ENCODE data around the gene NDST3.

Gene NDST3

DNA sequence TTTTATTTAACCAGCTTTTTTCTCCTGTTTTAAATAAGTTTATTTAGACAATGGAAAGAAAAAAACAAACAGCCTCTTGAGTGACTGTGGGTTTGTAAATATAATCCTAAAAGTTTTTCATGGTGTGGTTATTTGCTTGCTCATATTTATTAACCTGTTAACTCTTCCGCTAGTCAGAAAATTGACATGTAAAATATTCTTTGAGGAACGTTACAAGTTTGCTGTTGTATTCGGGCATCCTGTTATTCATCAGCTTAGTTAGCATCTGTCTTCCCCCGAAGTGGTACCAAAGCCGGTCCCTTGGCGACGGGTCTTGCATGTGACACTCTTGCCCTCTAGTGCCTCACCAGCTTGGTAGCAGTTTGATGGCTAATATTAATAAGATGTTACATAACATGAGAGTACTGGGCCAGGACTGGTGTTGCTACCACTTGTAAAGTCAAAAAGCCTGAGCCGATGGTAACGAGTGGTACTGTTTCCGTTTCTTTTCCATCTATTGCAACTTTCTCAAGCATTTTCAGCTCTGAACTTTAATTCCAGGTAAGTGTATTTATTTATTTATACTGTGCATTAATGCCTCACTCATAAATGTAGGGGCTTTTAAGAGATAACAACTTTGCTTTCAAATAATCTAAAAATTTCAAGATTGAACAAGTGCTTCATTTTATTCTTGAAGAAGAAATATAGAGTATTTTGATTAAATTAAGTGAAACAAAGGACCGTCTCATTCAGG lies at the start of gene NDST3:
Gene NDST3, plus strand, starts transcription at position 434 of the 733 bp plus-strand sequence. CDS start 19,425 bp downstream, outside the sequence.
- H3K27ac ChIP-seq (ENCODE audit: low read depth, low read length), result no peak within 1 kb of the TSS
- peaks cover 6 to 15% of the 10 kb centered on the region in 2 donors for H3K27me3 ChIP-seq (ENCODE audit: control insufficient read depth in 1 of 2, insufficient read depth in 2 of 2, low read length in 2 of 2)
- no peak within 1 kb of the TSS for H3K9ac ChIP-seq (ENCODE audit: low read depth in 1 of 2, low read length in 2 of 2)
- H3K9me3 ChIP-seq (ENCODE audit: control insufficient read depth in 1 of 2, low read length in 2 of 2), result no peaks in the 10 kb centered on the region
- H3K4me1 ChIP-seq (ENCODE audit: control insufficient read depth in 1 of 2, insufficient read depth in 2 of 2, low read length in 2 of 2), result no peaks in the 10 kb centered on the region
- H3K36me3 ChIP-seq (ENCODE audit: control insufficient read depth in 1 of 2, insufficient read depth in 2 of 2, low read length in 2 of 2), result no peaks in the 10 kb centered on the region
- H3K4me3 ChIP-seq (ENCODE audit: low read depth in 1 of 2, low read length in 2 of 2), result peak within 1 kb of the TSS in 1 of 2 donors; percentile 16

DNA sequence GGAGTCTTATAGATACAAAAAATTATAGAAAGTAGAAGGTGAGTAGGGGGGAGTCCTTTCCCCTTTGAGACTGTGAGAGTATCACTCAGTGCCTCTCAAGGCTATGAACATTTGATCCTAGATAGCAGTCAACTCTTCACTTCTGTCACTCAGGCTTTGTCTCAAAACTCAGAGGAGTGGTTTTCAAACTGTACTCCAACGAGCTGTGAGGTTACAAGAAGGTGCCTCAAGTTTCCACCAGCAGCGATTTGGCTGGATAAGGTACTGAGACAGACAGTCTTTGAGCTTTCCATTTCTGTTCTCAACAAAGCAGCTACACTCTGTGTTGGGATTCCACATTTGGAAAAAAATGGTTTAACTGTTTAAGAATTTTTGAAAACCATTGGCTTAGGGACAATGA lies 48.0 kb upstream of the NDST3 start:
- no peak overlapping the region for H3K4me3 ChIP-seq (ENCODE audit: low read depth in 1 of 2, low read length in 2 of 2)

DNA sequence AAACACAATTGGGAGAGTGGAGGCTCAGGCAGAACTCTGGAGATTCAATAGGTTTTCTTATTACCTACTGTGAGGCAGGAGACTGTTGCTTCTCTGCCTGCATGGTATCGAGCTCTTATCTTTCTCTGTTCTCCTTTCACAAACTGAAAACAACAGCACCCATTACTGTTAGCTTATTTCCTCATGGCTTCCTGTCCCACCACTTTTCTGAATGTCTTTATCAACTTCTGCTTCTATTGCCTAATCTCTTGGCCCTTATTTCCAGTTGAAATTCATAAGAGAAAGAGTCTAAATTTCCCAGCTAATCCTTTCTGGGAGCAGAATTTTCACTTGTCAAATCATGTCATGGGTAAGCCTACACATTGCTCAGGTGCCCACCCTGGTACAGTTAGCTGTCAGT lies 46.8 kb upstream of the NDST3 start:
- H3K4me1 ChIP-seq (ENCODE audit: control insufficient read depth in 1 of 2, insufficient read depth in 2 of 2, low read length in 2 of 2), result no peaks in the 10 kb centered on the region
- H3K9ac ChIP-seq (ENCODE audit: low read depth in 1 of 2, low read length in 2 of 2), result no peak overlapping the region
- no peaks in the 10 kb centered on the region for H3K27me3 ChIP-seq (ENCODE audit: control insufficient read depth in 1 of 2, insufficient read depth in 2 of 2, low read length in 2 of 2)
- H3K27ac ChIP-seq (ENCODE audit: low read depth, low read length), result no peak overlapping the region
- H3K36me3 ChIP-seq (ENCODE audit: control insufficient read depth in 1 of 2, insufficient read depth in 2 of 2, low read length in 2 of 2), result no peaks in the 10 kb centered on the region
- no peak overlapping the region for H3K4me3 ChIP-seq (ENCODE audit: low read depth in 1 of 2, low read length in 2 of 2)
- H3K9me3 ChIP-seq (ENCODE audit: control insufficient read depth in 1 of 2, low read length in 2 of 2), result no peaks in the 10 kb centered on the region

More for the DNA sequence above, 48.0 kb upstream of the NDST3 start:
- no peaks in the 10 kb centered on the region for H3K27me3 ChIP-seq (ENCODE audit: control insufficient read depth in 1 of 2, insufficient read depth in 2 of 2, low read length in 2 of 2)
- no peak overlapping the region for H3K9ac ChIP-seq (ENCODE audit: low read depth in 1 of 2, low read length in 2 of 2)
- no peaks in the 10 kb centered on the region for H3K36me3 ChIP-seq (ENCODE audit: control insufficient read depth in 1 of 2, insufficient read depth in 2 of 2, low read length in 2 of 2)
- no peak overlapping the region for H3K27ac ChIP-seq (ENCODE audit: low read depth, low read length)
- H3K9me3 ChIP-seq (ENCODE audit: control insufficient read depth in 1 of 2, low read length in 2 of 2), result no peaks in the 10 kb centered on the region
- no peaks in the 10 kb centered on the region for H3K4me1 ChIP-seq (ENCODE audit: control insufficient read depth in 1 of 2, insufficient read depth in 2 of 2, low read length in 2 of 2)

GRCh38 chr4:117996891-117997290 lies 37.4 kb upstream of the NDST3 start:
- no peak overlapping the region for H3K4me3 ChIP-seq (ENCODE audit: low read depth in 1 of 2, low read length in 2 of 2)
- H3K9ac ChIP-seq (ENCODE audit: low read depth in 1 of 2, low read length in 2 of 2), result no peak overlapping the region
- H3K9me3 ChIP-seq (ENCODE audit: control insufficient read depth in 1 of 2, low read length in 2 of 2), result no peaks in the 10 kb centered on the region
- no peaks in the 10 kb centered on the region for H3K36me3 ChIP-seq (ENCODE audit: control insufficient read depth in 1 of 2, insufficient read depth in 2 of 2, low read length in 2 of 2)
- H3K27ac ChIP-seq (ENCODE audit: low read depth, low read length), result no peak overlapping the region
- H3K27me3 ChIP-seq (ENCODE audit: control insufficient read depth in 1 of 2, insufficient read depth in 2 of 2, low read length in 2 of 2), result no peaks in the 10 kb centered on the region
- no peaks in the 10 kb centered on the region for H3K4me1 ChIP-seq (ENCODE audit: control insufficient read depth in 1 of 2, insufficient read depth in 2 of 2, low read length in 2 of 2)

- no peaks in the 10 kb centered on the region for H3K27me3 ChIP-seq (ENCODE audit: control insufficient read depth in 1 of 2, insufficient read depth in 2 of 2, low read length in 2 of 2)
- no peaks in the 10 kb centered on the region for H3K9me3 ChIP-seq (ENCODE audit: control insufficient read depth in 1 of 2, low read length in 2 of 2)
- H3K27ac ChIP-seq (ENCODE audit: low read depth, low read length), result no peak overlapping the region
- H3K4me3 ChIP-seq (ENCODE audit: low read depth in 1 of 2, low read length in 2 of 2), result no peak overlapping the region
- H3K4me1 ChIP-seq (ENCODE audit: control insufficient read depth in 1 of 2, insufficient read depth in 2 of 2, low read length in 2 of 2), result no peaks in the 10 kb centered on the region
- no peak overlapping the region for H3K9ac ChIP-seq (ENCODE audit: low read depth in 1 of 2, low read length in 2 of 2)
- H3K36me3 ChIP-seq (ENCODE audit: control insufficient read depth in 1 of 2, insufficient read depth in 2 of 2, low read length in 2 of 2), result no peaks in the 10 kb centered on the region
Observed at GRCh38 chr4:118004088-118004487, 30.2 kb upstream of the NDST3 start.

DNA sequence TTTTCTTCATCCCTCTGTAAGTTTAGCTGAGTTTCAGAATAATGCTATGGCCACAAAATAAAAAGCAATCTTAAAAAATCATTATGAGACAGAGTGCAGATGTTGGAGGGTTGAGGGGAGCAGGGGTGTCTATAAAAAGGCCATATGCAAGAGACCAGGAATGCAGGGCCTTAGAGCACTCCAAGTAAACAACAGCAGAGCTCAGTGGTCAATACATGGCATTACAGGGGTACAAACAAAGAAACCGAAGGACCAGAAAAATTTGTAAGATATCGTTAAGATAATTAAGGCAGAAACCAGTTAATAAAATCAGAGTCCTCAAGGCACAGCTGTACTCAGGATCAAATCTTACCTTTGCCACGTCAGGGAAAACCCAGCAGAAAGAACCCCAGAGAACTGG lies 28.4 kb upstream of the NDST3 start:
- H3K27me3 ChIP-seq (ENCODE audit: control insufficient read depth in 1 of 2, insufficient read depth in 2 of 2, low read length in 2 of 2), result no peaks in the 10 kb centered on the region
- H3K9ac ChIP-seq (ENCODE audit: low read depth in 1 of 2, low read length in 2 of 2), result no peak overlapping the region
- no peak overlapping the region for H3K27ac ChIP-seq (ENCODE audit: low read depth, low read length)
- H3K4me1 ChIP-seq (ENCODE audit: control insufficient read depth in 1 of 2, insufficient read depth in 2 of 2, low read length in 2 of 2), result no peaks in the 10 kb centered on the region
- no peaks in the 10 kb centered on the region for H3K36me3 ChIP-seq (ENCODE audit: control insufficient read depth in 1 of 2, insufficient read depth in 2 of 2, low read length in 2 of 2)
- H3K4me3 ChIP-seq (ENCODE audit: low read depth in 1 of 2, low read length in 2 of 2), result no peak overlapping the region
- H3K9me3 ChIP-seq (ENCODE audit: control insufficient read depth in 1 of 2, low read length in 2 of 2), result no peaks in the 10 kb centered on the region

GRCh38 chr4:118012142-118012541 lies 22.1 kb upstream of the NDST3 start:
- no peaks in the 10 kb centered on the region for H3K27me3 ChIP-seq (ENCODE audit: control insufficient read depth in 1 of 2, insufficient read depth in 2 of 2, low read length in 2 of 2)
- no peaks in the 10 kb centered on the region for H3K4me1 ChIP-seq (ENCODE audit: control insufficient read depth in 1 of 2, insufficient read depth in 2 of 2, low read length in 2 of 2)
- no peaks in the 10 kb centered on the region for H3K36me3 ChIP-seq (ENCODE audit: control insufficient read depth in 1 of 2, insufficient read depth in 2 of 2, low read length in 2 of 2)

GRCh38 chr4:118014831-118015230 lies 19.5 kb upstream of the NDST3 start:
- Histone ChIP-seq H3K4me3 (ENCODE audit: low read depth in 1 of 2, low read length in 2 of 2) (no peak overlapping the region), H3K36me3 (ENCODE audit: control insufficient read depth in 1 of 2, insufficient read depth in 2 of 2, low read length in 2 of 2) (no peaks in the 10 kb centered on the region), H3K9me3 (ENCODE audit: control insufficient read depth in 1 of 2, low read length in 2 of 2) (no peaks in the 10 kb centered on the region), H3K27me3 (ENCODE audit: control insufficient read depth in 1 of 2, insufficient read depth in 2 of 2, low read length in 2 of 2) (no peaks in the 10 kb centered on the region), H3K27ac (ENCODE audit: low read depth, low read length) (no peak overlapping the region), H3K4me1 (ENCODE audit: control insufficient read depth in 1 of 2, insufficient read depth in 2 of 2, low read length in 2 of 2) (no peaks in the 10 kb centered on the region), H3K9ac (ENCODE audit: low read depth in 1 of 2, low read length in 2 of 2) (no peak overlapping the region)

More at GRCh38 chr4:118012142-118012541, 22.1 kb upstream of the NDST3 start:
- Histone ChIP-seq H3K9me3 (ENCODE audit: control insufficient read depth in 1 of 2, low read length in 2 of 2) (no peaks in the 10 kb centered on the region), H3K27ac (ENCODE audit: low read depth, low read length) (no peak overlapping the region), H3K4me3 (ENCODE audit: low read depth in 1 of 2, low read length in 2 of 2) (no peak overlapping the region), H3K9ac (ENCODE audit: low read depth in 1 of 2, low read length in 2 of 2) (no peak overlapping the region)

DNA sequence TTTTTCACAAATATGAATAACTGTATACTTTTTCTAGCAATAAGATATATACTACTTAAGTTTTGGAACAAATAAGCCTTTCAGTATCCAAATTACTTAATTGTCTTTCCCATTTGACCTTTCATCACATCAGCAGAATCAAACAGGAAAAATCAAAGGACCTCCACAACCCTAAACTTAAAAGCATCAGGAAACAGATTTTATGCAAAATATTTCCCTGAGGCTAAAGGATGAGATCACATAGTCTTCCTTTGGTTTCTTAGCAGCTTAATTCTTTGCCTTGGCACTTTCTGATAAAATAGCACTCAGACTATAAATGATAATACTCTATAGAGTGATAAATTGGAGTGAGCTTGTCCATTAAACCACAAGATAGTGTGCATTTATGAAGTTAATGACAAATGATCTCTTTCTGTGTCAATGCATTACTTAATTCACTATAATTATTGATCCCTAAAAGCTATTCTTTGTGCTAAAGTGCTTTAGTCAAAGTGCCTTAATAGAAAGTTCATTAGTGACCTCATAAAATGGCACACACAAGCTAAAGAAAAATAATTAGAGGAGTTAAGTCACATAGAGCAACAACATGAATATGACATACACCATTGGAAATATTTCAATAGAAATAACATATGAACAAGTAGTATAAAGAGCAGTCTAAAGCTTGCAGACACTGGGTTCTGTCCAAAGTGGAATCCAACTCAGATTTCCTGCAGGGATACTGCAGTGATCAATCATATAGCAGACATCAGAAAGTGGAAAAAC lies 15.7 kb upstream of the NDST3 start:
- Histone ChIP-seq H3K9me3 (ENCODE audit: control insufficient read depth in 1 of 2, low read length in 2 of 2) (no peaks in the 10 kb centered on the region), H3K4me3 (ENCODE audit: low read depth in 1 of 2, low read length in 2 of 2) (no peak overlapping the region), H3K4me1 (ENCODE audit: control insufficient read depth in 1 of 2, insufficient read depth in 2 of 2, low read length in 2 of 2) (no peaks in the 10 kb centered on the region), H3K9ac (ENCODE audit: low read depth in 1 of 2, low read length in 2 of 2) (no peak overlapping the region), H3K36me3 (ENCODE audit: control insufficient read depth in 1 of 2, insufficient read depth in 2 of 2, low read length in 2 of 2) (no peaks in the 10 kb centered on the region), H3K27ac (ENCODE audit: low read depth, low read length) (no peak overlapping the region), H3K27me3 (ENCODE audit: control insufficient read depth in 1 of 2, insufficient read depth in 2 of 2, low read length in 2 of 2) (no peaks in the 10 kb centered on the region)

- Histone ChIP-seq H3K9me3 (ENCODE audit: control insufficient read depth in 1 of 2, low read length in 2 of 2) (no peaks in the 10 kb centered on the region), H3K4me3 (ENCODE audit: low read depth in 1 of 2, low read length in 2 of 2) (no peak overlapping the region), H3K27ac (ENCODE audit: low read depth, low read length) (no peak overlapping the region), H3K4me1 (ENCODE audit: control insufficient read depth in 1 of 2, insufficient read depth in 2 of 2, low read length in 2 of 2) (no peaks in the 10 kb centered on the region), H3K27me3 (ENCODE audit: control insufficient read depth in 1 of 2, insufficient read depth in 2 of 2, low read length in 2 of 2) (peaks cover 0 to 4% of the 10 kb centered on the region in 2 donors), H3K9ac (ENCODE audit: low read depth in 1 of 2, low read length in 2 of 2) (no peak overlapping the region), H3K36me3 (ENCODE audit: control insufficient read depth in 1 of 2, insufficient read depth in 2 of 2, low read length in 2 of 2) (no peaks in the 10 kb centered on the region)
Observed at GRCh38 chr4:118026806-118027205, 7.5 kb upstream of the NDST3 start.

Measured in duodenal mucosa (tissue), 2 donors.